ENCODE results near the gene LAIR1. TPM values are rescaled to one million over a fixed set of nuclear protein-coding genes. Genes with fewer than 3 reads are reported as not detected.

Gene LAIR1
- 10 to 100 TPM; 25.3 to 93.2 (median 47.6) TPM for total RNA-seq

GRCh38 chr19:54364775-54365257, at the start of gene LAIR1:
Gene LAIR1, minus strand, starts transcription at chr19:54364931. Its CDS starts 127 bp downstream, at chr19:54364804.
- TF ChIP-seq CTCF (IDR thresholded peaks at IDR 0.05; ENCODE audit: low read depth): no peak

GRCh38 chr19:54414156-54414555, 49.4 kb upstream of the LAIR1 start:
- TF ChIP-seq CTCF (IDR thresholded peaks at IDR 0.05; ENCODE audit: low read depth): no peak

- no peak for TF ChIP-seq CTCF (IDR thresholded peaks at IDR 0.05; ENCODE audit: low read depth)
Measured at GRCh38 chr19:54412877-54413276, 48.1 kb upstream of the LAIR1 start.

- no peak for TF ChIP-seq CTCF (IDR thresholded peaks at IDR 0.05; ENCODE audit: low read depth)
Measured at GRCh38 chr19:54411033-54411432, 46.3 kb upstream of the LAIR1 start.

- no peak for TF ChIP-seq CTCF (IDR thresholded peaks at IDR 0.05; ENCODE audit: low read depth)
Measured at GRCh38 chr19:54408456-54409026, 43.8 kb upstream of the LAIR1 start.

GRCh38 chr19:54407780-54408179, 43.0 kb upstream of the LAIR1 start:
- no peak for TF ChIP-seq CTCF (IDR thresholded peaks at IDR 0.05; ENCODE audit: low read depth)

GRCh38 chr19:54405628-54406027, 40.9 kb upstream of the LAIR1 start:
- TF ChIP-seq CTCF (IDR thresholded peaks at IDR 0.05; ENCODE audit: low read depth): no peak
